ENCODE measurements around the gene RNF144B.

GRCh38 chr6:18392346-18392877 is 5.3 kb downstream of the RNF144B start:
- TF ChIP-seq CTCF (IDR thresholded peaks at IDR 0.05) (no peak), POLR2AphosphoS5 (IDR thresholded peaks at IDR 0.05) (no peak)
